Ishikawa (cell line): ENCODE results near the gene ROR1.

Experiments
- CEBPB ChIP-seq: IDR thresholded peaks from 2 replicates; pipeline ENCODE4 v1.6.1; 2012
- CREB1 ChIP-seq: IDR thresholded peaks from 2 replicates; pipeline ENCODE4 v1.6.1; 2012; ENCODE audit warnings: low read depth
- EGR1 ChIP-seq: IDR thresholded peaks from 2 replicates; pipeline ENCODE4 v1.6.1; 2012
- FOXM1 ChIP-seq: IDR thresholded peaks from 2 replicates; pipeline ENCODE4 v1.6.1; 2012; ENCODE audit warnings: low read depth, borderline replicate concordance
- TAF1 ChIP-seq: IDR thresholded peaks from 2 replicates; pipeline ENCODE4 v1.6.1; 2012; ENCODE audit warnings: low read depth, mild to moderate bottlenecking
- TCF12 ChIP-seq: IDR thresholded peaks from 2 replicates; pipeline ENCODE4 v1.6.1; 2012; ENCODE audit warnings: low read depth
- YY1 ChIP-seq: IDR thresholded peaks from 2 replicates; pipeline ENCODE4 v1.6.1; 2012; ENCODE audit warnings: low read depth
- TF ChIP-seq, protein P1 (sequence below): IDR thresholded peaks from 2 replicates; pipeline ENCODE4 v1.6.1; 2012; ENCODE audit warnings: low read depth, mild to moderate bottlenecking
- TF ChIP-seq, protein P2 (sequence below): IDR thresholded peaks from 2 replicates; pipeline ENCODE4 v1.6.1; 2012

DNA sequence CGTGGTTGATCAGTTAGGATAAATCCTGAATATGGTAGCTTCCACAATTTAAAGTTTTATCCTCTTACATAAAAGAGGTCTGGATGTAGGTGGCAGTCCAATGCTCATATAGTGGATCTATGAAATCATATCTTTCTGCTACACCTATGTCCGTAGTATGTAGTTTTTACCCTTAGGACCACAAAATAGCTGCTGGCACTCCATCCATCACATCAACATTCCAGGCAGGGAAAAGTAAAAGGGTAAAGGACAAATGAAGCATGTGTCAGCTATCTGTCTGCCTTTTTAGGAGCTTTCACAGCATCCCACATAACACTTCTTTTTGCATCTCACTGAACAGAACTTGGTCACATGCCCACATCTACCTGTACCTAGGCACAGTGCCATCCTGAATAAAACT, 184.7 kb downstream of the ROR1 start:
- TF ChIP-seq TCF12 (no peak), TAF1 (no peak), CREB1 (no peak), EGR1 (no peak), FOXM1 (no peak), CEBPB (no peak), YY1 (no peak)
- TF ChIP-seq, protein P1, sequence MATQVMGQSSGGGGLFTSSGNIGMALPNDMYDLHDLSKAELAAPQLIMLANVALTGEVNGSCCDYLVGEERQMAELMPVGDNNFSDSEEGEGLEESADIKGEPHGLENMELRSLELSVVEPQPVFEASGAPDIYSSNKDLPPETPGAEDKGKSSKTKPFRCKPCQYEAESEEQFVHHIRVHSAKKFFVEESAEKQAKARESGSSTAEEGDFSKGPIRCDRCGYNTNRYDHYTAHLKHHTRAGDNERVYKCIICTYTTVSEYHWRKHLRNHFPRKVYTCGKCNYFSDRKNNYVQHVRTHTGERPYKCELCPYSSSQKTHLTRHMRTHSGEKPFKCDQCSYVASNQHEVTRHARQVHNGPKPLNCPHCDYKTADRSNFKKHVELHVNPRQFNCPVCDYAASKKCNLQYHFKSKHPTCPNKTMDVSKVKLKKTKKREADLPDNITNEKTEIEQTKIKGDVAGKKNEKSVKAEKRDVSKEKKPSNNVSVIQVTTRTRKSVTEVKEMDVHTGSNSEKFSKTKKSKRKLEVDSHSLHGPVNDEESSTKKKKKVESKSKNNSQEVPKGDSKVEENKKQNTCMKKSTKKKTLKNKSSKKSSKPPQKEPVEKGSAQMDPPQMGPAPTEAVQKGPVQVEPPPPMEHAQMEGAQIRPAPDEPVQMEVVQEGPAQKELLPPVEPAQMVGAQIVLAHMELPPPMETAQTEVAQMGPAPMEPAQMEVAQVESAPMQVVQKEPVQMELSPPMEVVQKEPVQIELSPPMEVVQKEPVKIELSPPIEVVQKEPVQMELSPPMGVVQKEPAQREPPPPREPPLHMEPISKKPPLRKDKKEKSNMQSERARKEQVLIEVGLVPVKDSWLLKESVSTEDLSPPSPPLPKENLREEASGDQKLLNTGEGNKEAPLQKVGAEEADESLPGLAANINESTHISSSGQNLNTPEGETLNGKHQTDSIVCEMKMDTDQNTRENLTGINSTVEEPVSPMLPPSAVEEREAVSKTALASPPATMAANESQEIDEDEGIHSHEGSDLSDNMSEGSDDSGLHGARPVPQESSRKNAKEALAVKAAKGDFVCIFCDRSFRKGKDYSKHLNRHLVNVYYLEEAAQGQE, result no peak
- TF ChIP-seq, protein P2, sequence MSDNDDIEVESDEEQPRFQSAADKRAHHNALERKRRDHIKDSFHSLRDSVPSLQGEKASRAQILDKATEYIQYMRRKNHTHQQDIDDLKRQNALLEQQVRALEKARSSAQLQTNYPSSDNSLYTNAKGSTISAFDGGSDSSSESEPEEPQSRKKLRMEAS, result no peak
